Activated CD8-positive, alpha-beta T cell treated with anti-CD3 and anti-CD28 coated beads, Interleukin-2, amount 10 ng/mL, durations not matched to agents 7 days and 5 days (primary cell): ENCODE measurements around the gene ZFYVE9. TPM values are rescaled to one million over a fixed set of nuclear protein-coding genes. Genes with fewer than 3 reads are reported as not detected.
A peak's percentile ranks its signal among the peaks of the same experiment; 100 is the strongest.
"Not testable (repeated sequence)": the region's sequence is repeated elsewhere in the genome, so short reads cannot be mapped to it uniquely, and the experiment has no call there.

ENCODE experiments used
- ATAC-seq: fragments of 150-1000 bp; cut with Tn5 transposase; one replicate; pipeline ENCODE4 v1.10.0; 2021; ENCODE audit warnings: moderate library complexity
- CTCF ChIA-PET: fragments of 350-600 bp; sonication (Branson Sonifier 250); formaldehyde crosslinking; loops from one replicate; lab custom pipeline; 2021; ENCODE audit warnings: antibody characterized with exemption; lab: Charles Lee
- POLR2A ChIA-PET: fragments of 350-600 bp; sonication (Branson Sonifier 250); formaldehyde crosslinking; loops from one replicate; lab custom pipeline; 2021; ENCODE audit warnings: antibody characterized with exemption; lab: Charles Lee
- DNase-seq: peaks from one replicate; pipeline ENCODE4 v3.0.0-alpha.2; 2020
- H3K27ac Mint-ChIP-seq: one replicate; pipeline ENCODE4 v1.8.0; 2021; ENCODE audit warnings: mild to moderate bottlenecking, mixed read lengths
- H3K27me3 Mint-ChIP-seq: one replicate; pipeline ENCODE4 v1.8.0; 2021; ENCODE audit warnings: low read depth, mixed read lengths
- H3K36me3 Mint-ChIP-seq: one replicate; pipeline ENCODE4 v1.8.0; 2021; ENCODE audit warnings: low read depth, mixed read lengths
- H3K4me1 Mint-ChIP-seq: one replicate; pipeline ENCODE4 v1.8.0; 2021; ENCODE audit warnings: low read depth, mixed read lengths
- H3K4me3 Mint-ChIP-seq: one replicate; pipeline ENCODE4 v1.8.0; 2021; ENCODE audit warnings: mild to moderate bottlenecking, mixed read lengths
- H3K9me3 Mint-ChIP-seq: one replicate; pipeline ENCODE4 v1.8.0; 2022; ENCODE audit warnings: mixed read lengths; ENCODE audit not compliant: insufficient read depth
- total RNA-seq, 2 experiments: library from RNA; stranded (reverse); gene quantifications; one replicate each; pipeline ENCODE4 v1.2.3, GENCODE V29; 2021

The ZFYVE9 gene
- total RNA-seq, 2 experiments from 2014 or later, result 1.4 to 1.6 TPM

DNA sequence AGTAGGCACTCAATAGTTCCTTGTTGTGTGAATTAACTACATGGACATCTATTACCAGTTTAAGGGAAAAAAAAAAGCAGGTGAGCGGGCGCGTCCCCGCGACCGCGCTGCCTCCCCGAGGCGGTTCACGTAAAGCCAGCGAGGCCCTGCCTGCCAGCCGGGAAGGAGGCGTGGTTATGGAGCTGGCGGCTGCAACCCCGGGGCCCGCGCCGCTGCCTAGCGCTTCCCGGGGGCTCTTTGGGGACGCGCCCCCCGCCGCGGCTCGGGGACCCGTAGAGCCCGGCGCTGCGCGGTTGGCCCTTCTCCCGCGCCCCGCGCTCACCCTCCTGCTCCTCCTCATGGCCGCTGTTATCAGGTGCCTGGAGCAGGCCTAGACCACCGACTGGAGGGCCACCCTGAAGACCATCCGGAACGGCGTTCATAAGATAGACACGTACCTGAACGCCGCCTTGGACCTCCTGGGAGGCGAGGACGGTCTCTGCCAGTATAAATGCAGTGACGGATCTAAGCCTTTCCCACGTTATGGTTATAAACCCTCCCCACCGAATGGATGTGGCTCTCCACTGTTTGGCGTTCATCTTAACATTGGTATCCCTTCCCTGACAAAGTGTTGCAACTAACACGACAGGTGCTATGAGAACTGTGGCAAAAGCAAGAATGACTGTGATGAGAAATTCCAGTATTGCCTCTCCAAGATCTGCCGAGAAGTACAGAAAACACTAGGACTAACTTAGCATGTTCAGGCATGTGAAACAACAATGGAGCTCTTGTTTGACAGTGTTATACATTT lies 226.7 kb downstream of the ZFYVE9 start:
- Mint-ChIP-seq H3K27ac (no peak overlapping the region), H3K27me3 (no peaks in the 10 kb centered on the region), H3K36me3 (peaks cover 37% of the 10 kb centered on the region), H3K4me3 (peak overlapping the region; percentile 52), H3K4me1 (peaks cover 38% of the 10 kb centered on the region), H3K9me3 (no peaks in the 10 kb centered on the region)
- DNase-seq, result peak; percentile 67
- CTCF ChIA-PET, result interaction anchor here (0.7 to 1.1 kb wide), 2 partner anchors 24 to 35 kb away, joined by 3 read pairs; partner anchors contain the start of genes ORC1 and PRPF38A
- no peak for ATAC-seq
- POLR2A ChIA-PET, result interaction anchor here (0.7 to 1.5 kb wide), 3 partner anchors 29 to 154 kb away, joined by 3 to 5 read pairs (median 3); partner anchors contain the start of genes ORC1 and PRPF38A

DNA sequence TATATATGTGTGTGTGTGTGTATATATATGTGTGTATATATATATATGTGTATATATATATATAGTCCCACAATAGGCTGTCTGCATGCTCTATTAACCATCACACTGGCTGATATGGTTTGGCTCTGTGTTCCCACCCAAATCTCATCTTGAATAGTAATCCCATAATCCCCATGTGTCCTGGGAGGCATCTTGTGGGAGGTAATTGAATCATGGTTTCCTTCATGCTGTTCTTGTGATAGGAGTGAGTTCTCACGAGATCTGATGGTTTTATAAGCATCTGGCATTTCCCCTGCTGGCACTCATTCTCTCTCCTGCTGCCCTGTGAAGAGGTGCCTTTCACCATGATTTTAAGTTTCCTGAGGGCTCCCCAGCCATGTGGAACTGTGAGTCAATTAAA lies 228.0 kb downstream of the ZFYVE9 start:
- CTCF ChIA-PET, H3K4me3 Mint-ChIP-seq, DNase-seq, ATAC-seq, H3K27ac Mint-ChIP-seq, H3K27me3 Mint-ChIP-seq, H3K9me3 Mint-ChIP-seq: not testable (repeated sequence)
- Mint-ChIP-seq H3K4me1 (peaks cover 27% of the 10 kb centered on the region), H3K36me3 (peaks cover 40% of the 10 kb centered on the region)
- POLR2A ChIA-PET, result interaction anchor here (1.5 kb wide), 1 partner anchor 27 kb away, joined by 3 read pairs; no protein-coding TSS in a partner anchor

DNA sequence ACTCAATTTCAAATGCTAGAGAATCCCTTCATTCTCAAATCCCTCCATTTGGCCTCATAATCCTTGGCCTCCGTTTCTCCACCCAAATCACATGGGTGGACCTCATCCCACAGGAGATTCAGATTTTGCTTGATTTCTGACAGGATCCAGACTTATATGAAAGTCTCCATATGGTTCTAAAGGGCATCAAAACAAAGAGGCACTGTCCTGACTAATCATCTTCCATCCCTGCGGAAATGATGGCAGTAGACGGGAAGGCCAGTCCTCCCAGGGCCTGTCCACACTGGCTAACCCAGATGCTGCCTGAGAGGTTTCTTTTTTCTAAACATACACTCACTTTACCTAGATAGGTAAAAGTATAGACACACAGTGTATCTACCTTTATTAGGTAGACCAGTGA lies 243.5 kb downstream of the ZFYVE9 start:
- POLR2A ChIA-PET, result no interaction called here
- peaks cover 6% of the 10 kb centered on the region for H3K4me1 Mint-ChIP-seq
- no peak overlapping the region for H3K27ac Mint-ChIP-seq
- H3K4me3 Mint-ChIP-seq, result no peak overlapping the region
- ATAC-seq (no peak), DNase-seq (no peak)
- peaks cover 73% of the 10 kb centered on the region for H3K36me3 Mint-ChIP-seq
- no peaks in the 10 kb centered on the region for H3K27me3 Mint-ChIP-seq
- CTCF ChIA-PET, result no interaction called here
- no peaks in the 10 kb centered on the region for H3K9me3 Mint-ChIP-seq

DNA sequence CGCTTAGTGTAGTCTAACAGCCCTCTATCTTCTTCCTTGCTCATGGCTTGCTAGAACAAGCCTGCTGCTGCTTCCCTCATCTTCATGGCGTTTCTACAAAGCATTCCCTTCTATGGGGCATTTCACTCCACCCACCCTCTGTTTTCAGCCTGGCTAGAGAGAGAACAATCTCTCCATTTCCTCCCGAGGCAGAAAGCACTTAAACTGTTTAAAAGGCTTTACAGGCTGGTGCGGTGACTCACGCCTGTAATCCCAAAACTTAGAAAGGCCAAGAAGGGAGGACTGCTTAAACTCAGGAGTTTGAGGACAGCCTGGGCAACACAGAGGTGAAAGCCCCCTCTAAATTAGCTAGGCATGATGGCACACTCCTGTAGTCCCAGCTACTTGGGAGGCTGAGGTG lies 244.6 kb downstream of the ZFYVE9 start:
- H3K4me3 Mint-ChIP-seq, result no peak overlapping the region
- H3K27me3 Mint-ChIP-seq, result no peaks in the 10 kb centered on the region
- no peak overlapping the region for H3K27ac Mint-ChIP-seq
- POLR2A ChIA-PET, result no interaction called here
- H3K9me3 Mint-ChIP-seq, result no peaks in the 10 kb centered on the region
- CTCF ChIA-PET, result no interaction called here
- ATAC-seq (no peak), DNase-seq (no peak)
- H3K36me3 Mint-ChIP-seq, result peaks cover 67% of the 10 kb centered on the region
- peaks cover 8% of the 10 kb centered on the region for H3K4me1 Mint-ChIP-seq

DNA sequence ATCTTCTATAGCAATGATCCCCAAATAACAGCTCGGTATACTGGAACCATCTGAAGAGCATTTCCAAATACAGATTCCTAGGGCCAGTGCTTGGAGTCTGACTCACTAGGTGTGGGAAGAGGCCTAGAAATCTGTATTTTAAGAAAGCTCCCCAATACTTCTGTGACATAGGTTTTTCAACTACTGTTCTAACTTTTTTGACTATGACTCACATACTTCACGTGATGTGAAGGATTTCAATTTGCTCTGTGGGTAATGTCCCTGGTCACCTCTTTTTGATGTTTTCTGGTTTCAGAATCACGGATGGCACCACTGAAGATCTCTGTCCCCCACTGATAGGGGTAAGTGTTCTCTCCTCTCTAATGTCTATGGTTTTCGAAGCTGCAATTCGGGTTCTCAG lies 251.3 kb downstream of the ZFYVE9 start:
- no peak overlapping the region for H3K4me3 Mint-ChIP-seq
- CTCF ChIA-PET, result interaction anchor here (1.0 kb wide), 1 partner anchor 25 kb away, joined by 3 read pairs; no protein-coding TSS in a partner anchor
- no peak for DNase-seq
- H3K9me3 Mint-ChIP-seq, result no peaks in the 10 kb centered on the region
- POLR2A ChIA-PET, result no interaction called here
- no peak overlapping the region for H3K27ac Mint-ChIP-seq
- peaks cover 69% of the 10 kb centered on the region for H3K36me3 Mint-ChIP-seq
- peaks cover 8% of the 10 kb centered on the region for H3K4me1 Mint-ChIP-seq
- H3K27me3 Mint-ChIP-seq, result no peaks in the 10 kb centered on the region
- no peak for ATAC-seq

Other genes starting within 250 kb of the ZFYVE9 start
- gene RAB3B, start 151.4 kb upstream of the ZFYVE9 start, total RNA-seq, result under 1 TPM; 0.08 TPM
- 10 to 100 TPM; 14.6 to 15.2 TPM for gene KTI12, start 108.3 kb upstream of the ZFYVE9 start, total RNA-seq
- 10 to 100 TPM; 41.1 to 45.9 TPM for gene TXNDC12, start 86.9 kb upstream of the ZFYVE9 start, total RNA-seq
- 10 to 100 TPM; 34.5 to 37.1 TPM for gene BTF3L4, start 85.8 kb upstream of the ZFYVE9 start, total RNA-seq
- 10 to 100 TPM; 46.7 to 53.3 TPM for gene CC2D1B, start 224.1 kb downstream of the ZFYVE9 start, total RNA-seq